Bronchial epithelial cell (primary cell): ENCODE measurements around the gene DBNDD1. TPM values are rescaled to one million over a fixed set of nuclear protein-coding genes. Genes with fewer than 3 reads are reported as not detected.

ENCODE experiments used
- DNase-seq: peaks from one replicate; pipeline ENCODE4 v3.0.0-alpha.2; 2010; ENCODE audit warnings: low read depth
- FAIRE-seq: peaks from 2 replicates; lab custom pipeline; 2011; peaks lifted over from hg19 to GRCh38; lab: Jason Lieb, UNC
- H3K27me3 ChIP-seq: 2 replicates; pipeline ENCODE4 v1.5.1; 2011; ENCODE audit warnings: low read length; ENCODE audit not compliant: control insufficient read depth, insufficient read depth
- H3K36me3 ChIP-seq: 2 replicates; pipeline ENCODE4 v1.5.1; 2011; ENCODE audit warnings: low read length; ENCODE audit not compliant: control insufficient read depth, insufficient read depth
- H3K4me3 ChIP-seq: 2 replicates; pipeline ENCODE4 v1.5.1; 2011; ENCODE audit warnings: mild to moderate bottlenecking, low read depth, low read length, control low read depth
- CTCF ChIP-seq: IDR thresholded peaks from 2 replicates; pipeline ENCODE4 v1.5.1; 2011; ENCODE audit warnings: mild to moderate bottlenecking, moderate library complexity, low read length, control low read depth, inconsistent platforms; ENCODE audit not compliant: insufficient read depth, severe bottlenecking
- total RNA-seq: library from RNA; depleted of rRNA; stranded (reverse); fragments of >200 nt; gene quantifications from 2 replicates; pipeline ENCODE4 v1.2.1, GENCODE V29; 2014

The DBNDD1 gene
- total RNA-seq, 1 donor from 2014 or later = 1.3 TPM

GRCh38 chr16:90033387-90033786 lies 14.1 kb upstream of the DBNDD1 start:
- TF ChIP-seq CTCF = no peak
- peaks cover 18% of the 10 kb centered on the region for H3K36me3 ChIP-seq
- H3K4me3 ChIP-seq = no peak overlapping the region
- FAIRE-seq = no peak
- no peaks in the 10 kb centered on the region for H3K27me3 ChIP-seq
- DNase-seq = no peak

- no peak for DNase-seq
- no peak overlapping the region for H3K4me3 ChIP-seq
- TF ChIP-seq CTCF = no peak
- no peak for FAIRE-seq
- peaks cover 17% of the 10 kb centered on the region for H3K36me3 ChIP-seq
- no peaks in the 10 kb centered on the region for H3K27me3 ChIP-seq
These were observed 13.5 kb upstream of the DBNDD1 start for GRCh38 chr16:90032674-90033331.

GRCh38 chr16:90031931-90032673 lies 12.8 kb upstream of the DBNDD1 start:
- no peak overlapping the region for H3K4me3 ChIP-seq
- H3K36me3 ChIP-seq = peaks cover 15% of the 10 kb centered on the region
- no peaks in the 10 kb centered on the region for H3K27me3 ChIP-seq
- FAIRE-seq (peak; percentile 96), DNase-seq (no peak)
- TF ChIP-seq CTCF = no peak

- no peak for FAIRE-seq
- Histone ChIP-seq H3K27me3 (no peaks in the 10 kb centered on the region), H3K4me3 (no peak overlapping the region), H3K36me3 (peaks cover 15% of the 10 kb centered on the region)
- DNase-seq = no peak
- no peak for TF ChIP-seq CTCF
These were observed 12.1 kb upstream of the DBNDD1 start for GRCh38 chr16:90031186-90031930.

GRCh38 chr16:90028985-90029384 lies 9.7 kb upstream of the DBNDD1 start:
- Histone ChIP-seq H3K27me3 (no peaks in the 10 kb centered on the region), H3K4me3 (no peak overlapping the region), H3K36me3 (peaks cover 9% of the 10 kb centered on the region)
- FAIRE-seq = peak; percentile 43
- no peak for TF ChIP-seq CTCF
- DNase-seq = no peak
